NT2/D1 (cell line): Measurements from ENCODE around the gene STAMBP.

ENCODE experiments used
- SUZ12 ChIP-seq: IDR thresholded peaks from 2 replicates; pipeline ENCODE4 v1.6.1; 2011; ENCODE audit not compliant: insufficient read length, insufficient read depth; ENCODE audit errors: extremely low read depth
- YY1 ChIP-seq: IDR thresholded peaks from 2 replicates; pipeline ENCODE4 v1.6.1; 2011; ENCODE audit not compliant: insufficient read length, insufficient read depth

DNA sequence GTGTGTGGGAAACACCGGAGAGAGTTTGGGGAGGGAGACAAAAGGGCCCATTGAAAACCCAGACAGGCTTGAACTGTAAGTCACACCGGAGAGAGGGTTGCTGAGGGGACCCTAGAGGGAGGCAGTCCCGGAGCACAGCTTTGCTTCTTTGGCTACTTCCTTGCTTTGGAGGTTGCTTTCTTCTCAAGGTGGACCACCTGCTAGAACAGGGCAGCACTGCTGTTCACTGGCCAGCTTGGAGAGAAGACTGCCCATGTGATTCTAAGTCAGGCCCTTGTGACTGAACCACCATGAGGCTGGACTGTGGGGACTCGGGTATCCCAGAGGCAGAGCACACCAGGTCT, 68.5 kb downstream of the STAMBP start:
- TF ChIP-seq SUZ12 (no peak), YY1 (no peak)
